Right atrium auricular region (tissue), 2 donors: ENCODE data around the gene SMURF1. TPM values are rescaled to one million over a fixed set of nuclear protein-coding genes. Genes with fewer than 3 reads are reported as not detected.

ENCODE experiments used
- DNase-seq: peaks from one replicate; pipeline ENCODE4 v3.0.0-alpha.2; 2019; ENCODE audit warnings: low spot score
- H3K27ac ChIP-seq, 2 donors: fragments of 200-600 bp; sonication (generic); 1 replicate in 1 of 2; 2 replicates in 1 of 2; pipeline ENCODE4 v1.5.1; 2016 to 2019
- H3K27me3 ChIP-seq, 2 donors: fragments of 200-600 bp; sonication (generic); one replicate each; pipeline versions ENCODE4 v1.5.1 to v1.6.0; 2017 to 2019
- H3K36me3 ChIP-seq: fragments of 200-600 bp; sonication (generic); one replicate; pipeline ENCODE4 v1.5.1; 2016
- H3K4me1 ChIP-seq, 2 donors: fragments of 200-600 bp; sonication (generic); one replicate each; pipeline versions ENCODE4 v1.5.1 to v1.6.0; 2017 to 2019
- H3K4me3 ChIP-seq, 2 donors: fragments of 200-600 bp; sonication (generic); 1 replicate in 1 of 2; 2 replicates in 1 of 2; pipeline ENCODE4 v1.5.1; 2017 to 2019; ENCODE audit warnings: mild to moderate bottlenecking in 1 of 2, moderate library complexity in 1 of 2
- H3K9me3 ChIP-seq, 2 donors: fragments of 200-600 bp; sonication (generic); one replicate each; pipeline ENCODE4 v1.5.1; 2019
- CTCF ChIP-seq, 2 donors: fragments of 200-600 bp; sonication (generic); IDR thresholded peaks; one replicate each; pipeline ENCODE4 v1.5.1; 2019; ENCODE audit warnings: antibody characterized with exemption in 2 of 2
- total RNA-seq, 2 donors: library from RNA; depleted of rRNA; stranded (reverse); fragments of >200 nt; gene quantifications; one replicate each; pipeline ENCODE4 v1.1.0, GENCODE V29; 2016

Gene SMURF1
- total RNA-seq, 2 donors from 2014 or later, result 9.0 to 14.3 TPM

- H3K9me3 ChIP-seq, result peaks cover 0 to 6% of the 10 kb centered on the region in 2 donors
- peak overlapping the region; percentile 41 to 55 for H3K27ac ChIP-seq
- no peak for DNase-seq
- no peak for TF ChIP-seq CTCF (IDR thresholded peaks at IDR 0.05)
- H3K4me3 ChIP-seq, result no peak overlapping the region
- no peaks in the 10 kb centered on the region for H3K27me3 ChIP-seq
- H3K36me3 ChIP-seq, result no peaks in the 10 kb centered on the region
- H3K4me1 ChIP-seq, result peaks cover 0 to 25% of the 10 kb centered on the region in 2 donors
Observed at GRCh38 chr7:99098824-99099498, 44.9 kb downstream of the SMURF1 start.

DNA sequence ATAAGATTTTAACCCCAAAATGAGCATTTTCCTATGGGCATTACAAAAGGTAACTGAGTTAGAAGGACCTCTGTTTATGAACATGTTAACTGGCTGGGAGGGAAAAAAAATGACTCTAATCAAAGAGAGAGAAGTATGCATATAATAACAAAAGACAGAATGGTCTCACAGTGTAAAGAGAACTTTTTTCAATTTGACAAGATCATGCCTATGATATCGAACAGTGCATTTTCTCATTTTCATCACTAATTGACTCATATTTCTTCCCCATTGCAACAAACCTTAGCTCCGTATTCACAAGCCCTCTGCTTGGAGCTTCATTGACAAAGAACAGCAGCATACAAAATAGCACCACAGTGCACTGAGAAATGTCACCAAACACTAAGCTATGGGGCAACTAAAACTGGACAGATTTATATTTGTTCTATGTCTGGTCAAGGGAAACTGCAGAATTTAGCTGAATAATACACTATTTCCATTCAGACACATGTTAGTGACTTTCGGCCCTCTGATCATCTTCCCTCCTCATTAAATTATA is 45.6 kb downstream of the SMURF1 start:
- H3K9me3 ChIP-seq, result peaks cover 0 to 6% of the 10 kb centered on the region in 2 donors
- H3K27me3 ChIP-seq, result no peaks in the 10 kb centered on the region
- no peak overlapping the region for H3K4me3 ChIP-seq
- peaks cover 0 to 23% of the 10 kb centered on the region in 2 donors for H3K4me1 ChIP-seq
- DNase-seq, result no peak
- peak overlapping the region in 1 of 2 donors; percentile 55 for H3K27ac ChIP-seq
- no peak for TF ChIP-seq CTCF (IDR thresholded peaks at IDR 0.05)
- no peaks in the 10 kb centered on the region for H3K36me3 ChIP-seq

DNA sequence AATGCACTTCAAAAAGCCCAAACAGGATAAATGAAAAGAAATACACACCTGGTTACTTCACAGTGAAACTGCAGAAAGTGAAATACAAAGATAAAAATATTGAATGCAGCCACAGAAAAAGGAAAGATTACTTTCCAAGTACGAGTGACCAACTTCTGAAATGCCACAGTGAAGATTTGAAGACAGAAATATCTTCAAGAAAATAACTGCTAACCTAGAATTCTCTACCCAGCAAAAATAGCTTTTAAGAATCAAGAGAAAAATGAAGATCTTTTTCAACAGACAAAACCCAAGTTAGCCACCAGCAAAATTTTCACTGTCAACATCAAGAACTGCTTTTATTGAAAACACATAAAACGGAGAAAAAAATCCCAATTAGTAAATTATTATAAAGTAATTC is 46.2 kb downstream of the SMURF1 start:
- H3K27me3 ChIP-seq, result no peaks in the 10 kb centered on the region
- H3K36me3 ChIP-seq, result no peaks in the 10 kb centered on the region
- no peak for TF ChIP-seq CTCF (IDR thresholded peaks at IDR 0.05)
- peaks cover 0 to 23% of the 10 kb centered on the region in 2 donors for H3K4me1 ChIP-seq
- H3K9me3 ChIP-seq, result peaks cover 0 to 6% of the 10 kb centered on the region in 2 donors
- H3K27ac ChIP-seq, result peak overlapping the region in 1 of 2 donors; percentile 73
- no peak overlapping the region for H3K4me3 ChIP-seq
- no peak for DNase-seq

- Histone ChIP-seq H3K4me3 (no peak overlapping the region), H3K36me3 (no peaks in the 10 kb centered on the region), H3K9me3 (peaks cover 0 to 6% of the 10 kb centered on the region in 2 donors), H3K27me3 (no peaks in the 10 kb centered on the region), H3K27ac (peak overlapping the region; percentile 73 to 76), H3K4me1 (peaks cover 0 to 23% of the 10 kb centered on the region in 2 donors)
- TF ChIP-seq CTCF (IDR thresholded peaks at IDR 0.05), result no peak
- DNase-seq, result no peak
Observed at GRCh38 chr7:99096124-99096887, 47.6 kb downstream of the SMURF1 start.

DNA sequence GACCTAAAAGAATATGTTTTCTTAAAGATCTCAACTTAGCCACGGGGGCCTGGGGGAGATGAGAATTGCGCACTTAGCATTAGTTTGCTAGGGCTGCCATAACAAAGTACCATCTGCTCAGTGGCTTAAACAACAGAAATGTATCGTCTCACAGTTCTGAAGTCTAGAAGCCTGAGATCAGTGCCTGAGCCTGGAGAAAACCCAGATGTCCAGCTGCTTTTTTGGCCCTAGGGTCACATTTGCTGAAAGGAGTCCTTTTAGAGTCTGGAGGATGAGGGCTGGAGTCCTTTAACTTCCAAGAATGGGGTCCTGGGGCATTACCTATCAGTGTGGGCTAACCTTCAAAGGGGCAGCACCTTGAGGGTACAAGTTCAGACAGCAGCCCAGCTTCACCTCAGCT is 48.2 kb downstream of the SMURF1 start:
- peaks cover 0 to 6% of the 10 kb centered on the region in 2 donors for H3K9me3 ChIP-seq
- no peak for TF ChIP-seq CTCF (IDR thresholded peaks at IDR 0.05)
- H3K4me1 ChIP-seq, result peaks cover 0 to 23% of the 10 kb centered on the region in 2 donors
- H3K36me3 ChIP-seq, result no peaks in the 10 kb centered on the region
- no peaks in the 10 kb centered on the region for H3K27me3 ChIP-seq
- no peak for DNase-seq
- peak overlapping the region; percentile 73 to 76 for H3K27ac ChIP-seq
- no peak overlapping the region for H3K4me3 ChIP-seq
